DMS153 treated with DMSO at 0.1 percent for 48 hours (cell line): ENCODE measurements around the gene TNFRSF8.

ENCODE experiments used
- DNase-seq: peaks from one replicate; lab custom pipeline; 2025; ENCODE audit not compliant: unreplicated experiment; lab: John Stamatoyannopoulos, UW

The TNFRSF8 gene

GRCh38 chr1:12113433-12114339 is 50.6 kb downstream of the TNFRSF8 start:
- no peak for DNase-seq

- no peak for DNase-seq
Measured at GRCh38 chr1:12114340-12114683, 51.2 kb downstream of the TNFRSF8 start.

- no peak for DNase-seq
Measured at GRCh38 chr1:12114916-12115315, 51.8 kb downstream of the TNFRSF8 start.

- DNase-seq: no peak
Measured at GRCh38 chr1:12121212-12122003, 58.3 kb downstream of the TNFRSF8 start.

GRCh38 chr1:12123172-12123571 is 60.1 kb downstream of the TNFRSF8 start:
- DNase-seq: no peak

GRCh38 chr1:12124693-12125421 is 61.8 kb downstream of the TNFRSF8 start:
- DNase-seq: peak; percentile 86

GRCh38 chr1:12125422-12126355 is 62.6 kb downstream of the TNFRSF8 start:
- no peak for DNase-seq

- no peak for DNase-seq
Measured at GRCh38 chr1:12126781-12127180, 63.7 kb downstream of the TNFRSF8 start.

GRCh38 chr1:12127206-12127810 is 64.2 kb downstream of the TNFRSF8 start:
- DNase-seq: no peak

GRCh38 chr1:12128120-12128519 is 65.0 kb downstream of the TNFRSF8 start:
- no peak for DNase-seq

GRCh38 chr1:12129624-12130023 is 66.5 kb downstream of the TNFRSF8 start:
- DNase-seq: no peak

GRCh38 chr1:12130466-12131130 is 67.5 kb downstream of the TNFRSF8 start:
- DNase-seq: no peak

- no peak for DNase-seq
Measured at GRCh38 chr1:12132078-12132477, 69.0 kb downstream of the TNFRSF8 start.

- DNase-seq: no peak
Measured at GRCh38 chr1:12134716-12135115, 71.6 kb downstream of the TNFRSF8 start.

GRCh38 chr1:12135612-12136011 is 72.5 kb downstream of the TNFRSF8 start:
- no peak for DNase-seq

GRCh38 chr1:12136916-12137610 is 74.0 kb downstream of the TNFRSF8 start:
- no peak for DNase-seq

- DNase-seq: no peak
Measured at GRCh38 chr1:12138196-12139168, 75.4 kb downstream of the TNFRSF8 start.

GRCh38 chr1:12140016-12140415 is 76.9 kb downstream of the TNFRSF8 start:
- no peak for DNase-seq
